ENCODE results near the gene CYP4X1. TPM values are rescaled to one million over a fixed set of nuclear protein-coding genes. Genes with fewer than 3 reads are reported as not detected.
A peak's percentile ranks its signal among the peaks of the same experiment; 100 is the strongest.
"Not testable (repeated sequence)": the region's sequence is repeated elsewhere in the genome, so short reads cannot be mapped to it uniquely, and the experiment has no call there.

CYP4X1 gene, protein sequence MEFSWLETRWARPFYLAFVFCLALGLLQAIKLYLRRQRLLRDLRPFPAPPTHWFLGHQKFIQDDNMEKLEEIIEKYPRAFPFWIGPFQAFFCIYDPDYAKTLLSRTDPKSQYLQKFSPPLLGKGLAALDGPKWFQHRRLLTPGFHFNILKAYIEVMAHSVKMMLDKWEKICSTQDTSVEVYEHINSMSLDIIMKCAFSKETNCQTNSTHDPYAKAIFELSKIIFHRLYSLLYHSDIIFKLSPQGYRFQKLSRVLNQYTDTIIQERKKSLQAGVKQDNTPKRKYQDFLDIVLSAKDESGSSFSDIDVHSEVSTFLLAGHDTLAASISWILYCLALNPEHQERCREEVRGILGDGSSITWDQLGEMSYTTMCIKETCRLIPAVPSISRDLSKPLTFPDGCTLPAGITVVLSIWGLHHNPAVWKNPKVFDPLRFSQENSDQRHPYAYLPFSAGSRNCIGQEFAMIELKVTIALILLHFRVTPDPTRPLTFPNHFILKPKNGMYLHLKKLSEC
- not detected in 2 replicates for total RNA-seq
- not detected for polyA plus RNA-seq (2012)

DNA sequence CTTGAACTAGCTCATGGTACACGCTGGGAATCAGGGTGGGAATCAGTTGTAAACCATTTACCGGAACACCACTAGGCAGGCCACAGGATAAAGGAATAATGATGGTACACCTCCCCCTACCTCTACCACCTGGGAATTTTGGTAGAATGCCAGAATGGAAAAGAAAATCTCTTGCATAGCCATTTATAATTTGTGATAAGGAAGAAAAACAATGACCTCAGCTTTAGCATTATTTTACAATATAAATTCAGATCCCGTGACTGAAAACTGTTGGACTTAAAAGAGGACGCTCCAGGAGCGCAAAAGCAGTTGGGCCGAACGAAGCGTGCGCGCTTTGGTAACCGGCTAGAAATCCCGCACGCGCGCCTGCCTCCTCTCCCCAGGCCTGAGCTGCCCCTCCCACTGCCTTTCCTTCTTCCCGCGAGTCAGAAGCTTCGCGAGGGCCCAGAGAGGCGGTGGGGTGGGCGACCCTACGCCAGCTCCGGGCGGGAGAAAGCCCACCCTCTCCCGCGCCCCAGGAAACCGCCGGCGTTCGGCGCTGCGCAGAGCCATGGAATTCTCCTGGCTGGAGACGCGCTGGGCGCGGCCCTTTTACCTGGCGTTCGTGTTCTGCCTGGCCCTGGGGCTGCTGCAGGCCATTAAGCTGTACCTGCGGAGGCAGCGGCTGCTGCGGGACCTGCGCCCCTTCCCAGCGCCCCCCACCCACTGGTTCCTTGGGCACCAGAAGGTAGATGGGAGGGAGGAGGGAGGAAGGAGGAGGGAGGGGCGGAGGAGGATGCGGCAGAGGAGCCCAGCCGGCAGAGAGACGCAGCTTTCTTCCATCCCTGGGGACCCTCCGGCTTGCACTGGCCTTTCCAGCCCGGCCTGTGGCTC lies at the start of gene CYP4X1:
CYP4X1 (plus strand) TSS at position 402 of the 873 bp plus-strand sequence; CDS start at position 551, 149 bp downstream.
- DNase-seq (ENCODE audit: low read depth), result no peak

DNA sequence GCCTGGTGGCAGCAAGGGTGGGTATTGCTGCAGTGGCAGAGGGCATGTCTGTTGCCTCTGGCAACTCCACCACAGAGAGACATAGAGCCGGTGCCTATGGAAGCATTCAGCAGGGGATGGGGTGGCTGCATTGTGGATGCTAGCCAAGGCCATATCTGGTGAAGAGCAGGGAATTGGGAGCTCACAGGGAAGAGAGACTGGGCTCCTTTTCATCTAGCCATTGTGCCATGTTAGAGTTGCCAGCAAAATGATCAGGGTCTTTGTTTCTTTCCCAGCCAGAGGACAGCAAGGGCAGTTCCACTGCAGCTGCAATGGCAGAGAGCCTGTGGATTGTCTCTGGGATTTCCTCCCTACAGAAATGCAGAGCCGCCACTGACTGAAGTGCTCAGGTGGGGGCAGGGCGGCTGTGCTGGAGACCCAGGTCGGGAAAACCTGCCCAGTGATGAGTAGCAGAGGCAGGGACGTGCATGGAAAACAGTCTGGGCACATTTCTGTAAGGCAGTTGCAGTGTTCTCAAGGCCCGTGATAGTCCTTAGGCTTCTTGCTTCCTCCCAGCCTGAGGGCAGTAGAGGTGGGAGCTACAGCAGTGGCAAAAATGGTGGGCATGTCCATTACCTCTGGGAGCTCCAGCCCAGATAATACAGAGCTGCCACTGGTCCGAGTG lies 40.2 kb upstream of the CYP4X1 start:
- no peak for DNase-seq (ENCODE audit: low read depth)

DNA sequence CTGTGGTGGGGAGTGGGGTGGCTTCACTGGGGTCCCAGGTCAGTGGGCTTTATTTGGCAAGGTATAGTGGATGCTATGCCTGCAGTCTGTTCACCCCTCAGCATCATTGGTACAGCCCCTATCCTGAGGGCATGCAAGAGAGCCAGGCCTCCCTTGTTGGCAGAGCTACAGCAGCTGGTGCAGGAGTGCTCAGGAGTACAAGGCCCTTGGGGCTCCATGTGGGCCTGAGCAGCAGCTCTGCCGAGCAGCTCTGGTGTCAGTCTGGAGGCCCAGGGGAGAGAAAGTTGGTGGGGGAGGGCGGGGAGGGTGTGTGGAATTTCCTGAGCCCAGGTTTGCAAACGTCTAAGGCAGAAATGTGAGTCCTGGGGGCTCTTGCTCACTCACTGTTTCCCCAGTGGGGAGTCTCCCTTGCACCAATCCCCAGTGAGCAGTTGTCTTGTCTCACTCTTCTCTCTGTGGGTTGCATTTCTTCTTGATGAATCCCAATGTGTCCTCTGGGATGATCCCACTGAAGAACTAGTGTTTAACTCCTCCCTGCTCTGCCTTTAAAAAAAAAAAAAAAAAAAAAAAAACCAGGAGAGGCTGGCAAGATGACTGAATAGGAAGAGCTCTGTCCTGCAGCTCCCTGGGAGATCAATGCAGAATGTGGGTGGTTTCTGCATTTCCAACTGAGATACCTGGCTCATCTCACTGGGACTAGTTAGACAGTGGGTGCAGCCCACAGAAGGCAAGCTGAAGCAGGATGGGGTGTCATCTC lies 39.5 kb upstream of the CYP4X1 start:
- DNase-seq (ENCODE audit: low read depth), result no peak

DNA sequence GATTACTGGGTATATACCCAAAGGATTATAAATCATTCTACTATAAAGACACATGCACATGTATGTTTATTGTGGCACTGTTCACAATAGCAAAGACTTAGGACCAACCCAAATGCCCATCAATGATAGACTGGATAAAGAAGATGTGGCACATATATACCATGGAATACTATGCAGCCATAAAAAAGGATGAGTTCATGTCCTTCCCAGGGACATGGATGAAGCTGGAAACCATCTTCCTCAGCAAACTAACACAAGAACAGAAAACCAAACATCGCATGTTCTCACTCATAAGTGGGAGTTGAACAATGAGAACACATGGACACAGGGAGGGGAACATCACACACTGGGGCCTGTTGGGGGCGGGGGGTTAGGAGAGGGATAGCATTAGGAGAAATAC lies 32.9 kb upstream of the CYP4X1 start:
- not testable (repeated sequence) for DNase-seq (ENCODE audit: low read depth)

DNA sequence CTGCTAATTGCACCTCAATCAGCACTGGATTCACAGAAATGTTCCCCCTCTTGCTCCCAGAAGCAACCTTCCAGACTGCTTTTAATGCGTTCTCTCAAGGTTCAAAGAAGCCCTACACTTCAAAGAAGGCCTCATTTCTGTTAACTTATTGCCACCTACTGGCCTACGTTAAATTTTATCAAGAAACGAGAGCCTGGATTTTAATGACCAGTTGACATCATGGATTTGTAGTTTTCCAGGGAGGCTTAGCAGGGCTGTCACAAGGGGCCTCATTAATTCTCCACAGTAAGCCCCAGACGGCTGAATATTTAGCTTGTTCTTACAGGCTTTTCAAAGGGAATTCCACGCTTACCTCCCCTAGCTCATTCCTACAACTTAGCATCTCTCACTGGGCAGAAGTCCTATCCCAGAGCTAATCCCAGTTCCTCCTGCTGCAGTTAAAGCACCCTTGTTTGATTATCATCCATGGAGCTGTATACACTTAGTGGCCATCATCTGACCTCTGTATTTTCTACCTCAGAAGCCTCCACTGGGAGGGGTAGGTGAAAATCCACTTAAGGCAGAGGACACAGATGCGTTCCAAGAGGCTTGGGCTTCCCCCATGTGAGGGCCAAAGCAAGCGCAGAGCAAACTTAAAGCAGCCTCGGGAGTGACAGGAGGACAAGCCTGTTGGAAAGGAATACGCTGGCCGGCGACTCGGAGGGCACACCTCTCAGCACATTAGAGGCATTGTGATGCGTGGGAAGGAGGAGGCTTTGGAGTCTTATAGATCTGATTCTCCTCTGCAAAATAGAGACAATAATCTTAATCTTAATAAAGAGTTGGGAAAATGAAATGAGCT lies 32.2 kb upstream of the CYP4X1 start:
- no peak for DNase-seq (ENCODE audit: low read depth)

DNA sequence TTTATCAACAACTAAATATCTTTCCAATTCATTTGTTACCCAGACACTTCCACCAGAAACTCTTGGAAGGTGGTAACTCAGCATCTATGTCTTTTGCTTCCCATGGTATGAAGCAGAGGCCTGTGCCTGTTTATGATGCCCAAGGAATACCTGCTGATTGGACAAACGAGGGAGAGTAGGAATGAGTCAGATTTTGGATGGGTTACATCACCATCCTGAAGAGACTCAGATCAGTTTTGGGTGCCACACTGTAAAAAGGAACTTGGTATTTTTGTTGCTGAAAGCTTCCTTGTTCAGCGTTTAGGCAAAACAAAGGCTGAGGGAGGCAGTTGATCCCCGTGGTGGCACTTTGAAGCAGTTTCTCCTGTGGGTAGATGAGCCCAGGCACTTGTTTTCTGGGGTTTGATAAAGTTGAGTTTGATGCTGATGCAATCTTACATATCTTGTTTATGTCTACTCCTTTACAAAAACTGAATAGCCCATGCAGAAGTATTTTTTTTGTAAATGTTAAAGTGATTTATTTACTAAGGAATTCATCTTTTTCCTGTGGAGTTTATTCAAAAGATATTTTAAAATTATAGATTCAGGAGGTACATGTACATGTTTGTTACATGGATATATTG lies 26.7 kb upstream of the CYP4X1 start:
- DNase-seq (ENCODE audit: low read depth), result no peak

DNA sequence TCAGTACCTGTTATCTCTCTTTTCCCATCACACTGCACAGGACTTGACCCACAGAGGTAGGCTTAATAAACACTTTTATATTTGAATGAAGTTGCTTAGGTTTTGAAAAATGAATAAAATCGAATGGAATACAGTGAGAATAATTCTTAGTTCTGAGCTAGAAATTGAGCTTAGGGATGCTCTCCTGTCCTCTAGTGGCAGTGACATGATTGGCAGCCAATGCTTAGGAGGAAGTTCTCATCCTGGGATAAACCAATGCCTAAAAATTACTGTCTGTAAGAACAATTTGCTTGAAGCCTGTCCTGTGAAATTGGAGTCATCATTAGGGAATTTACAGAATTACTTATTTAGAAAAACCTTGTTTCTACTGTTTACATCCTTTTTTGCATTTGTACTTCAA lies 21.3 kb upstream of the CYP4X1 start:
- DNase-seq (ENCODE audit: low read depth), result no peak

DNA sequence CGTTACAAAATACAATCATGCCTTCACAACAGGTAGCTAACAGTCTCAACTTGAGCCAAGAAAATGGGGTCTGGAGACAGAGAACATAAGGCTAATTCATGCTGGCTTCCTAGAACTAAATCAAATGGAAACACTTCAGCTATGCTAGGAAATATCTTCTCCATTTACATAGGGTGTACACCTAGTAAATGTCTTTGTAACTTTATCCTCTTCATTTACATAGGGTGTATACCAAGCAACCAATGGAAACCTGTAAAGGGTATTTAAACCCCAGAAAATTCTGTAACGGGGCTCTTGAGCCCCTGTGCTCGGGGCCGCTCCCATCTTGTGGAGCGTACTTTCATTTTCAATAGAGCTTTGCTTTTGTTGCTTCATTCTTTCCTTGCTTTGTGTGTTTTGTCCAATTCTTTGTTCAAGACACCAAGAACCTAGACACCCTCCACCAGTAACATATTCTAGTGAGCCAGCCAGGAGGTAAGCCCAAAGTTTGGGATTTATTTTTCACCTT lies 19.5 kb upstream of the CYP4X1 start:
- no peak for DNase-seq (ENCODE audit: low read depth)

DNA sequence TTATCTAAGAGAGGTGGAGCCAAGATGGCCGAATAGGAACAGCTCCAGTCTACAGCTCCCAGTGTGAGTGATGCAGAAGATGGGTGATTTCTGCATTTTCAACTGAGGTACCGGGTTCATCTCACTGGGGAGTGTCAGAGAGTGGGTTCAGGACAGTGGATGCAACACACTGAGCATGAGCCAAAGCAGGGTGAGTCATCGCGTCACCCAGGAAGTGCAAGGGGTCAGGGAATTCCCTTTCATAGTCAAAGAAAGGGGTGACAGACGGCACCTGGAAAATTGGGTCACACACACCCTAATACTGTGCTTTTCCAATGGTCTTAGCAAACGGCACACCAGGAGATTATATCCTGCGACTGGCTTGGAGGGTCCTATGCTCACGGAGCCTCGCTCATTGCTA lies 17.0 kb upstream of the CYP4X1 start:
- not testable (repeated sequence) for DNase-seq (ENCODE audit: low read depth)

DNA sequence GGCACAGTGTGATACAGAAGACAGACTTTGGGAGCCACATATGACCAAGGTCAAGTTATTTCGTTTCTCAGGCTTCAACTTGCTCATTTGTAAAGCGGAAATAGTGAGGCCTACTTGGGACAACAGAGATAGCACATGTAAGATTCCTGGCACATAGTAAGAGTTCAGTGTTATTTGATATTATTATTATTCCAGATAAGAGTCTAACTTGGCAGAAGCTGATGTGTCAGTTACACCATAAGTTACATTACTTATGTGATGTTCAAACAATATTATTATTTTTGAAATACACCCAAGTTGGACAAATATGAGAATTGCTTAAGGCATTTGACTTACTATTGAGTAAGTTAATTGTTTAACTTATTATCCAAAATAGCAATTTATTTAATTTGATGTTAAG lies 10.2 kb upstream of the CYP4X1 start:
- no peak for DNase-seq (ENCODE audit: low read depth)

DNA sequence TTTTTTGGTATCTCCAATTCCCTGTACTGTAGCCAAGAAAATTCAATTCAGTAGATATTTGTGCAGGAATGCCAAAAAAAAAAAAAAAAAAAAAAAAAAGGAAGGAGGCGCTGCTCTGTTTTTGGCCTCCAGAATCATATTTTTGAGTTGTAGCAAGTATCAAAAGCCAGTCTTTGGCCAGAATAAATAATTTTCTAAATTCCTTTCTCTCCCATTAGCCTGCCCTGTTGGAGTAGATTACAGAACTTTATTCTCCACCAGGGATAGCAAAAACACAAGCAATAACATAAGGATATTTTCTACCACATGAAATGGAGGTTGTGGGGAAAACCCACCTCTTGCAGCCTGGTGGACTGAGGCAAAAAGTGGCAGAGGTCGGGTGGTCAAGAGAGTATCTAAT lies 2.4 kb upstream of the CYP4X1 start:
- no peak for DNase-seq (ENCODE audit: low read depth)

DNA sequence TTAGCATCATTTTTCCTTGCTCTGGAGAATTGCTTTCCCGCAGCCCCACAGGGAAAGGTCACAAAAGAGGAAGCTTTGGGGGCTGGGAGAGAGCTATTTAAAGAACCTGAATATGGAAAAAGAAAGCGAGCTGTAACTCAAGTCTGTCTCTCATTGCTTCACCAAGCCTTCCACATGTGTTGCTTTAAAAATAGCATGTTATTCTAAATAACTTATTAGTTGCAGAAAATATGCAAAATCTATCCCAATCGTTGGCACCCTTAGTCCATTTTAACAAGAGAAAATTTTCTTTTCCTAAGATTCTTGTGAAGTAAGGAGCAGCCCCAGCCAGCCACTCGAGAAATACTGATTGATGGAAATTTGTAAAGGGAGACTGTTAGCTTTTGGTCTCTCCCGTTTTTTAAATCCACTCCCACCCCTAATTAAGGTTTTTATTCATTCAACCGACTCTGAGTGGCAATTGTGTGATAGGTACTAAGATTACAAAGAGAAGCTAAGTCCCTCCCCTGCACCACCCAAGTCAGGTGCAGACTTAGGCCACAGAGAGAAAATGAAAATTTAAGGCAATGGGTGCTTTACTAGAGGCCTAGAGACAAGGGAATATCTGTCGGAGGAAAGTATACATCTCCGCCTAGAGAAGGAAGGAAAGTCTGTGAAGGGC lies 802 bp downstream of the CYP4X1 start:
- DNase-seq (ENCODE audit: low read depth), result no peak

DNA sequence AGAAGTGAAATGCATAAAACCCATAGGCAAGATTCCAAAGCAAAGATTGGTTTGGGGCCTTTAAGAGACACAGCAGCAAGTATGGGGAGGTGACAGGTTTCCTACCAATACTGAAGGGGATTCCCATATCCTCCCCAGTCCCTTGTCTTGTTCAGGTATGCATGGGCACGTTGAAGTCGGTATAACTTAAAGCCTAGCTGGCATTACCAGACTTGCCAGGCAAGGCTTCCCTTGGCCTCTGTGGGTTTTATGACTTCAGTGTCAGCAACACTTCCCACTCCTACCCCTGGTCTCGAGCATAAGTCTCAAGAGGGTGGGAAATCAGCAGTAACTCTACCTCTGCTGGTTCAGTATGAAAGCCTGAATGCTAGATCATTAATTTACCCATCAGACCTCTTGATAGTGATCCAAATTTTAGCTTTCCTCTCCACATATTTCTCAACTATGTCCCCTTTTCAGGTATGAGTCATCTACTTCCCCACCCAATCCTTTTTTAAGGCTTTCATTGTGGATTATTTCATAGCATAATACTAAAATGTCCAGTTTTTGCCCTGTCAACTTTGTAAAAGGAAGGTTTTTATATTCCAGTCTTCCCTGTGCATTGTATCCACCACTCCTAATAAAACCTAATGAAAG lies 6.8 kb downstream of the CYP4X1 start:
- DNase-seq (ENCODE audit: low read depth), result no peak

DNA sequence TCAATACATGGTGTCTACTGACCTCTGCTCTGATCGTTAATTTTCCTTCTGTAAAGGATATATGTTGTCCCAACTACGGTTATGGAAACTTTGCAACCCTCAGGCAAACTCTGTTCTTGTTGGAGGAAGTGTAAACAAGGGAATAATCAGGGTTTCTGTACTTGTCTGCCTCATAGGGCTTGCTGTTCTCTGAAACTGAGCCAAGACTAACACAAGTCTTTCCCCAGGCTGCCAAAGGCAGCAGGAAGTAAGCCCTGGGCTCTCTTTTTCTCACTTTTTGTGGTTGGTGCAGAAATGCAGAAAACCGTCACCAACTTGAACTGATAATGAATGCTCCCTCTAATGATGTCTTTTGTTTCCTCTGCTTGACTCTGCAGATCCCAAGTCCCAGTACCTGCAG lies 7.6 kb downstream of the CYP4X1 start:
- peak; percentile 6 for DNase-seq (ENCODE audit: low read depth)

DNA sequence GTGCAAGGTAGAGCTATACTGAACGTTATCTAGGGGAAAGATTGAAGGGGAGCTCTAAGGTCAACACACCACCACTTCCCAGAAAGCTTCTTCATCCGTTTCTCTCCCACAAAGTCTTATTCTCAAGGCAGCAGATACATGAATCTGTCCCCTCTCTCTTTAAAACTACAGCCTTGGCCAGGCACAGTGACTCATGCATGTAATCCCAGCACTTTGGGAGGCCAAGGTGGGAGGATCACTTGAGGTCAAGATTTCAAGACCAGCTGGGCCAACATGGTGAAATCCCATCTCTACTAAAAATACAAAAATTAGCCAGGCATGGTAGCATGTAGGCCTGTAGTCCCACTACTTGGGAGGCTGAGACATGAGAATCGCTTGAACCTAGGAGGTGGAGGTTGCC lies 8.1 kb downstream of the CYP4X1 start:
- DNase-seq (ENCODE audit: low read depth), result no peak

DNA sequence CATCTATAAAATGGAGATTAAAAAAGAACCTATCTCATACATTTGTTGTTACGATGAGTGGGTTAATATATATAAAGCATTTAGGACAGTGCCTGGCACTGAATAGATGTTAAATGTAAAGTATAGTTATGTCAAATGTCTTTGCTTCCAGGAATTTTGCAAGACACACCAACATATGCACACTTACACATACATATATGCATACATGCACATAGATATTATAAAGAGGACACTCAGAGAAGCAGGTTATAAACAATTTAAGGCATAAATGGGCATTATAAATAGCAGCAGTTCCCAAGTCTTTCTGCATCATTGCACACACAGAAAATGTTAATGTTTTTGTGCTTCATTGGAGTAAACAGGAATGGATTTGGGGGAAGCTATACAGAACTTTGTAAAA lies 13.3 kb downstream of the CYP4X1 start:
- DNase-seq (ENCODE audit: low read depth), result no peak

DNA sequence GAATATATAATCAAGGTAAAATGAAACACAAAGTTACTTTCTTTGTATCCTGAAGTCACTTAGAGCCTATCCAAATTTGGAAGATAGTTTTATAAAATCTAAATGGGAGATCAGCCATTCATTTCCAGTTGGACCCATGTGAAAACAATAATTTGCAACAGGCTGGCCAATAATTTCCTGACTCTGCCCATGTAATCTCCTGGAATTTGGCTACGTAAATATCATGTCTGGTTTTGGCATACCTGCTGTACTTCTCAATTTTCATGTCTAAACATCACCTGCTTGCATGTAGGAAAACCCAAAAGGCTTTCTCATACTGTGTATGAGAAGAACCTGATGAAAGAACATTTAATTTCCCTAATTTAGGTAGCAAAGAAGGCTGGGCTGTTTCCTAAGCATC lies 35.9 kb downstream of the CYP4X1 start:
- DNase-seq (ENCODE audit: low read depth), result no peak

DNA sequence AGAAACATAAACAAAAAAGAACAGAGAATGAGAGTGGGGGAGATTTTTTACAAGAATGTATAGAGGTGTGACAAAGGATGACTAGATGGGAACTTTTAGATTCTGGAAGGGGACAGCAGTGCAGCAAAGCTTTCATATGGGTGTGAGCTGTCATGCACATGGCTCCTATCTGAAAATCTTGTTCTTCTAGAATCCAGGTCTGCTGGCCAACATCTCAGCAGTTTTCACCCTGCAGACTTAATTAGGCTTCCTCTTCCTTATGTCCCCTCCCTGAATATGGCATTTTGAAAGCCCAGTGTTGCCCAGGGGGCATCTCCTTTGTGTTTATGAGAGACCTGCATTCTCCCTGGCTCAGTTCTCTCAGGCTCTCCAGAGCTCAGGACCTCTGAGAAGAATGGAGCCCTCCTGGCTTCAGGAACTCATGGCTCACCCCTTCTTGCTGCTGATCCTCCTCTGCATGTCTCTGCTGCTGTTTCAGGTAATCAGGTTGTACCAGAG lies 43.7 kb downstream of the CYP4X1 start, which contains the start of gene CYP4Z1:
CYP4Z1 (plus strand) TSS at position 135 of the 498 bp plus-strand sequence; CDS start at position 395, 260 bp downstream.
- DNase-seq (ENCODE audit: low read depth), result no peak

All from myocyte (in vitro differentiated cells).